Frontal cortex (tissue), 4 donors: ENCODE measurements around the gene DGCR6. TPM values are rescaled to one million over a fixed set of nuclear protein-coding genes. Genes with fewer than 3 reads are reported as not detected.
"Not testable (repeated sequence)": the region's sequence is repeated elsewhere in the genome, so short reads cannot be mapped to it uniquely, and the experiment has no call there.

ENCODE experiments used
- DNase-seq, 2 donors: peaks; one replicate each; pipeline ENCODE4 v3.0.0; 2012; ENCODE audit warnings: low spot score in 2 of 2
- FAIRE-seq: peaks from 2 replicates; lab custom pipeline; 2012; peaks lifted over from hg19 to GRCh38; lab: Jason Lieb, UNC
- total RNA-seq: library from RNA; depleted of rRNA; stranded (reverse); fragments of >200 nt; gene quantifications from one replicate; pipeline ENCODE4 v1.2.3, GENCODE V29; 2014
- donor health status: control.
- donor health status: control.
- donor health status: control.

DGCR6 gene
- total RNA-seq = 10.2 TPM

- DNase-seq (no peak), FAIRE-seq (no peak)
Measured at GRCh38 chr22:18905540-18906409, at the start of gene DGCR6. Gene DGCR6 (plus strand): TSS chr22:18906320. CDS start chr22:18906375, 55 bp downstream.

GRCh38 chr22:18859314-18859713 is 46.8 kb upstream of the DGCR6 start:
- FAIRE-seq, DNase-seq: not testable (repeated sequence)

GRCh38 chr22:18881260-18881659 is 24.9 kb upstream of the DGCR6 start:
- not testable (repeated sequence) for DNase-seq, FAIRE-seq

- FAIRE-seq = not testable (repeated sequence)
Measured at GRCh38 chr22:18884465-18884864, 21.7 kb upstream of the DGCR6 start.

GRCh38 chr22:18888115-18888514 is 18.0 kb upstream of the DGCR6 start:
- FAIRE-seq (no peak), DNase-seq (no peak)

More at GRCh38 chr22:18884465-18884864, 21.7 kb upstream of the DGCR6 start:
- not testable (repeated sequence) for DNase-seq

GRCh38 chr22:18890510-18891192 is 15.5 kb upstream of the DGCR6 start:
- DNase-seq = not testable (repeated sequence)
- peak; percentile 88 for FAIRE-seq

- DNase-seq, FAIRE-seq: not testable (repeated sequence)
Measured at GRCh38 chr22:18893775-18894174, 12.3 kb upstream of the DGCR6 start.

- FAIRE-seq = peak; percentile 100
- not testable (repeated sequence) for DNase-seq
Measured at GRCh38 chr22:18896037-18896657, 10.0 kb upstream of the DGCR6 start.

- not testable (repeated sequence) for FAIRE-seq, DNase-seq
Measured at GRCh38 chr22:18906410-18906745, 258 bp downstream of the DGCR6 start.

GRCh38 chr22:18906896-18907295 is 776 bp downstream of the DGCR6 start:
- FAIRE-seq (no peak), DNase-seq (no peak)

- no peak for FAIRE-seq
Measured at GRCh38 chr22:18909556-18909955, 3.4 kb downstream of the DGCR6 start.

GRCh38 chr22:18911535-18911934 is 5.4 kb downstream of the DGCR6 start:
- not testable (repeated sequence) for DNase-seq, FAIRE-seq

More at GRCh38 chr22:18909556-18909955, 3.4 kb downstream of the DGCR6 start:
- no peak for DNase-seq

- DNase-seq, FAIRE-seq: not testable (repeated sequence)
Measured at GRCh38 chr22:18912264-18912946, 6.3 kb downstream of the DGCR6 start.

- not testable (repeated sequence) for FAIRE-seq, DNase-seq
Measured at GRCh38 chr22:18914558-18914957, 8.4 kb downstream of the DGCR6 start.

- not testable (repeated sequence) for FAIRE-seq
Measured at GRCh38 chr22:18915550-18915949, 9.4 kb downstream of the DGCR6 start.

GRCh38 chr22:18917818-18918217 is 11.7 kb downstream of the DGCR6 start:
- not testable (repeated sequence) for FAIRE-seq, DNase-seq

More at GRCh38 chr22:18915550-18915949, 9.4 kb downstream of the DGCR6 start:
- DNase-seq = not testable (repeated sequence)

- DNase-seq = not testable (repeated sequence)
Measured at GRCh38 chr22:18920257-18920902, 14.3 kb downstream of the DGCR6 start.

GRCh38 chr22:18925368-18926064 is 19.4 kb downstream of the DGCR6 start:
- no peak for DNase-seq
- FAIRE-seq = no peak

More at GRCh38 chr22:18920257-18920902, 14.3 kb downstream of the DGCR6 start:
- not testable (repeated sequence) for FAIRE-seq
